Subcutaneous preadipocyte (primary cell): ENCODE results near the gene PSMA6. TPM values are rescaled to one million over a fixed set of nuclear protein-coding genes. Genes with fewer than 3 reads are reported as not detected.

ENCODE experiments used
- total RNA-seq: library from RNA; depleted of rRNA; stranded (reverse); fragments of >200 nt; gene quantifications from 2 replicates; pipeline ENCODE4 v1.2.3, GENCODE V29; 2012

Gene PSMA6
- total RNA-seq = 169 and 200 TPM in 2 replicates

DNA sequence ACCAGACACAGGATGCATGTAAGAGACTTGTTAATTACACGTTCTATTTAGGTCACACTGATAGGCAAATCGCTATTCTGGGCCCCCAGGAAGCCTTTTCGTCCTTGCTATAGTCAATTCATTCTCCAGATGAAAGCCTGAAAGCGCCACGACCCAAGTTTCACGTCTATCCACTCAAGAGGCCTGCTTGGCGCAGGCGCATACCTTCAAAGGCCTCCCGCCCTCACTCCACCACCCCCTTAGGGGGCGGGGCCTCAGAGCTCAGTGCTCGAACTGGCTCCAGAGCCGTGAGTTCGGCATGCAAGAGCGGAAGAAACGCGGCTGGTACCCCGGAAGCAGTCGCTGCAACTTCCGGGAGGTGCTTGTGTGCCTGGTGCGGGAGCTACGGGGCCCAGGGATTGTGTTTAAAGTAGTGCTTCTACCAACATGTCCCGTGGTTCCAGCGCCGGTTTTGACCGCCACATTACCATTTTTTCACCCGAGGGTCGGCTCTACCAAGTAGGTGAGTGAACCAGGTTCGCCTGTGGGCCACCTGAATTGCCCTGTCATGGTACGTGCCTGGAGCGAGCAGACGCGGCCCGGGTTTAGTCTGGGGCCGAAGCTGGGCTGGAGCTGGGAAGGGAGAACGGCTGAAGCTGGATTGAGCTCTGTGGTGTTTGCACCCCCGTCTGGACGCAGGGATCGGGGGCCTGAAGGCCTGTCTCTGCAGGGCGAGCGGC lies at the start of gene PSMA6:
Gene PSMA6 (plus strand): TSS at position 332 of the 719 bp plus-strand sequence. CDS start 95 bp downstream, at position 427.

Other genes with a start within 250 kb of the PSMA6 start
- 25.0 and 25.4 TPM in 2 replicates for gene FAM177A1, start 246.1 kb upstream of the PSMA6 start, total RNA-seq
- gene PPP2R3C, start 170.4 kb upstream of the PSMA6 start, total RNA-seq = 36.4 and 38.2 TPM in 2 replicates
- gene PRORP, start 169.8 kb upstream of the PSMA6 start, total RNA-seq = 27.9 and 31.1 TPM in 2 replicates
- 86.4 and 87.5 TPM in 2 replicates for gene NFKBIA, start 112.4 kb downstream of the PSMA6 start, total RNA-seq
- not detected in 2 replicates for gene INSM2, start 241.8 kb downstream of the PSMA6 start, total RNA-seq